Natural killer cell (primary cell): Measurements from ENCODE around the gene CDCA4. TPM values are rescaled to one million over a fixed set of nuclear protein-coding genes. Genes with fewer than 3 reads are reported as not detected.

ENCODE experiments used
- ATAC-seq, 3 donors: fragments of 150-1000 bp in 2 of 3; fragments of 200-7000 bp in 1 of 3; cut with Tn5 transposase; 1 replicate in 1 of 3; 2 replicates in 2 of 3; pipeline ENCODE4 v1.10.0; 2021; ENCODE audit warnings: mild to moderate bottlenecking in 2 of 3, moderate library complexity in 2 of 3
- DNase-seq, 2 donors: peaks; one replicate each; pipeline versions ENCODE4 v3.0.0 to v3.0.0-alpha.2; 2013 to 2021; ENCODE audit warnings: mixed read lengths in 1 of 2
- H3K27ac ChIP-seq: one replicate; pipeline ENCODE4 v1.5.1; 2013; ENCODE audit warnings: mild to moderate bottlenecking, low read length
- H3K27me3 ChIP-seq: one replicate; pipeline ENCODE4 v1.6.1; 2013; ENCODE audit warnings: low read length; ENCODE audit not compliant: control insufficient read depth, insufficient read depth
- H3K36me3 ChIP-seq: one replicate; pipeline ENCODE4 v1.6.1; 2013; ENCODE audit warnings: low read length; ENCODE audit not compliant: control insufficient read depth, insufficient read depth
- H3K4me1 ChIP-seq: one replicate; pipeline ENCODE4 v1.6.1; 2013; ENCODE audit warnings: low read length; ENCODE audit not compliant: control insufficient read depth, insufficient read depth
- H3K4me3 ChIP-seq: one replicate; pipeline ENCODE4 v1.5.1; 2013; ENCODE audit warnings: low read length
- H3K9me3 ChIP-seq: one replicate; pipeline ENCODE4 v1.6.1; 2013; ENCODE audit warnings: low read length; ENCODE audit not compliant: control insufficient read depth, insufficient read depth
- H3K27ac Mint-ChIP-seq, 2 donors: one replicate each; pipeline ENCODE4 v1.8.0; 2022; ENCODE audit warnings: mild to moderate bottlenecking in 2 of 2, mixed read lengths in 2 of 2, moderate library complexity in 1 of 2
- H3K27me3 Mint-ChIP-seq, 2 donors: one replicate each; pipeline ENCODE4 v1.8.0; 2022; ENCODE audit warnings: low read depth in 2 of 2, mixed read lengths in 2 of 2
- H3K36me3 Mint-ChIP-seq: one replicate; pipeline ENCODE4 v1.8.0; 2022; ENCODE audit warnings: mixed read lengths
- H3K4me1 Mint-ChIP-seq, 2 donors: one replicate each; pipeline ENCODE4 v1.8.0; 2022; ENCODE audit warnings: mixed read lengths in 2 of 2
- H3K4me3 Mint-ChIP-seq: one replicate; pipeline ENCODE4 v1.8.0; 2022; ENCODE audit warnings: mild to moderate bottlenecking, moderate library complexity, mixed read lengths
- H3K9me3 Mint-ChIP-seq, 2 donors: one replicate each; pipeline ENCODE4 v1.8.0; 2022; ENCODE audit warnings: mixed read lengths in 2 of 2
- WGBS: methylation state at CpG from one replicate; pipeline ENCODE4 v1.1.7; 2013; ENCODE audit warnings: missing lambda C conversion rate; ENCODE audit not compliant: insufficient coverage; 5-methylcytosine and 5-hydroxymethylcytosine counted together
- intact Hi-C: fragments of 100-400 bp; cut with micrococcal nuclease; formaldehyde crosslinking; loops from one replicate; pipeline ENCODE4 v1.14.2; 2022
- total RNA-seq, 4 donors: library from RNA; stranded (reverse); fragments of 120-200 nt in 1 of 4; gene quantifications; one replicate each; pipeline versions ENCODE4 v1.2.3 to v1.2.4, GENCODE V29; 2013 to 2022
- TF ChIP-seq, protein P1 (sequence below): fragments of 200-600 bp; IDR thresholded peaks from one replicate; pipeline ENCODE4 v1.8.0; 2022; ENCODE audit warnings: antibody characterized with exemption

Gene CDCA4
- total RNA-seq, 3 donors from 2014 or later (not counting 1 experiment from before 2014, with no cell fraction given): 10.3 to 20.7 (median 16.6) TPM

DNA sequence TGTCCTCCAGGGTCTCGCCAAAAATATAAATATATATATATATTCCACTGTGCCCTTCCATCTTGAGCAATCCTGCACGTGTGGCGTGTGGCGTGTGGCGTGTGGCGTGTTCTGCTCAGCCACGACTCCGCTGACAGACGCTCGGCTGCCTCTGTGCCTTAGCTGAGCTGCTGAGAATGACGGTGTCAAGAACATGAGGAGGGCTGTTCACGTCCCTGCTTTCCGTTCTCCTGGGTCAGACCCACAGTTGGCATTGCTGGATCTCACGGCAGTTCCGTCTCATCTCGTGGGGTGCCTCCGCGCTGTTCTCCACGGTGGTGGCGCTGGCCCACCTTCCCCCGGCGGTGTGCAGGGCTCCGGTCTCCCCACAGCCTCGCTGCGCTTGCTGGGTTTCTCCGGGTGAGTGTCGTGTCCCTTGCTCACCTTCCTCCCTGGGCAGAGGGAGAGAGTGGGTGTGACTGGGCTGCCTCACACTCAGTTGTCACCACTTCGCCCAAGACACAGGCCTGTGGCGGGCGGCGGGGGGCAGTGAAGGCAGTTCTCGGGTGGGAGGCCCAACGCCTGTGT lies 34.9 kb upstream of the CDCA4 start:
- H3K9me3 Mint-ChIP-seq: no peaks in the 10 kb centered on the region
- TF ChIP-seq, protein P1, sequence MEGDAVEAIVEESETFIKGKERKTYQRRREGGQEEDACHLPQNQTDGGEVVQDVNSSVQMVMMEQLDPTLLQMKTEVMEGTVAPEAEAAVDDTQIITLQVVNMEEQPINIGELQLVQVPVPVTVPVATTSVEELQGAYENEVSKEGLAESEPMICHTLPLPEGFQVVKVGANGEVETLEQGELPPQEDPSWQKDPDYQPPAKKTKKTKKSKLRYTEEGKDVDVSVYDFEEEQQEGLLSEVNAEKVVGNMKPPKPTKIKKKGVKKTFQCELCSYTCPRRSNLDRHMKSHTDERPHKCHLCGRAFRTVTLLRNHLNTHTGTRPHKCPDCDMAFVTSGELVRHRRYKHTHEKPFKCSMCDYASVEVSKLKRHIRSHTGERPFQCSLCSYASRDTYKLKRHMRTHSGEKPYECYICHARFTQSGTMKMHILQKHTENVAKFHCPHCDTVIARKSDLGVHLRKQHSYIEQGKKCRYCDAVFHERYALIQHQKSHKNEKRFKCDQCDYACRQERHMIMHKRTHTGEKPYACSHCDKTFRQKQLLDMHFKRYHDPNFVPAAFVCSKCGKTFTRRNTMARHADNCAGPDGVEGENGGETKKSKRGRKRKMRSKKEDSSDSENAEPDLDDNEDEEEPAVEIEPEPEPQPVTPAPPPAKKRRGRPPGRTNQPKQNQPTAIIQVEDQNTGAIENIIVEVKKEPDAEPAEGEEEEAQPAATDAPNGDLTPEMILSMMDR: no peak
- DNase-seq: peak in 1 of 2 donors; percentile 22

DNA sequence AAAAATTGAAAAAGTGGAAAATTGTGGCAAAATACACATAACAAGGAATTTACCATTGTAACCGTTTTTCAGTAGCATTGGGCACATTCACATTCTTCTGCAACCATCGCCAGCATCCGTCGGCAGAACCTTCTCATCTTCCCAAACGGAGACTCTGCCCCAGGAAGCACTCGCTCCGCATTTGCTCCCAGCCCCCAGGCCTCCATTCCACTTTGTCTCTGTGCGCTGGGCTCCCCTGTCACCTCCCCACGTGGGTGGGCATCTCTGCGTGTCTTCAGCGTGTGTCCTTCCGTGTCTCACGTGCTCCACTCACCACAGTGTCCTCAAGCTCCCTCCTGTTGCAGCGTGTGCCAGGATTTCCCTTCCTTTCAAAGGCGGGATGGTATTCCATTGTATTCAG lies 34.5 kb upstream of the CDCA4 start:
- Mint-ChIP-seq H3K4me1 (peaks cover 9 to 26% of the 10 kb centered on the region in 2 donors), H3K9me3 (no peaks in the 10 kb centered on the region), H3K27me3 (no peaks in the 10 kb centered on the region), H3K27ac (no peak overlapping the region), H3K36me3 (no peaks in the 10 kb centered on the region), H3K4me3 (no peak overlapping the region)
- Histone ChIP-seq H3K27ac (no peak overlapping the region), H3K36me3 (peaks cover 58% of the 10 kb centered on the region), H3K4me3 (no peak overlapping the region), H3K27me3 (no peaks in the 10 kb centered on the region), H3K4me1 (peaks cover 20% of the 10 kb centered on the region), H3K9me3 (no peaks in the 10 kb centered on the region)
- no peak for ATAC-seq
- 98% methylated on average over 15 of the region's 15 CpGs for WGBS
- intact Hi-C loops: no loop called here
- DNase-seq: no peak
- TF ChIP-seq, protein P1: no peak

More for the DNA sequence above, 34.9 kb upstream of the CDCA4 start:
- H3K9me3 ChIP-seq: no peaks in the 10 kb centered on the region
- Mint-ChIP-seq H3K27ac (no peak overlapping the region), H3K4me1 (peaks cover 14 to 31% of the 10 kb centered on the region in 2 donors), H3K27me3 (no peaks in the 10 kb centered on the region), H3K4me3 (no peak overlapping the region), H3K36me3 (no peaks in the 10 kb centered on the region)
- no peak overlapping the region for H3K4me3 ChIP-seq
- intact Hi-C loops: no loop called here
- H3K4me1 ChIP-seq: peaks cover 25% of the 10 kb centered on the region
- no peak overlapping the region for H3K27ac ChIP-seq
- no peak for ATAC-seq
- H3K27me3 ChIP-seq: no peaks in the 10 kb centered on the region
- WGBS: 91% methylated on average over 33 of the region's 33 CpGs
- H3K36me3 ChIP-seq: peaks cover 53% of the 10 kb centered on the region

DNA sequence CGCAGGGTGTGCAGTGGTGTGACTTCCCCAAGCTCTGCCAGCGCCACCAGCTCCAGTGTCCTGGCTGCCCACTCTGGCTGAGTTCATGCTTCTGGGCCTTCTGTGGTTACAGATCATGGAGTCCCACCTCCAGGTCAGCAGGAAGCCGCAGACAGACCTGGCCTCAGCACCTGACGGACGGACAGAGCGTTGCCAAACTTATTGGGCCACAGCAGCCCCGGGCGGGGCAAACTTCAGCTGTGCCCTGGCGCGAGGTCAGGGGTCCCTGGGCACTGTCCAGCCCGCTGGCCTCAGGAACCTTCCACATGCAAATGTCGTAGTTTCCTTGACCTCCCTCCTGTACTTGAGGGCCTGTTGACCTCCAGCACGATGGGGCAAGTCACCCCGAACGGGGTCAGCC lies 33.1 kb upstream of the CDCA4 start:
- no peaks in the 10 kb centered on the region for H3K9me3 Mint-ChIP-seq
- no peak for DNase-seq
- no peaks in the 10 kb centered on the region for H3K27me3 Mint-ChIP-seq
- H3K27me3 ChIP-seq: no peaks in the 10 kb centered on the region
- H3K4me1 Mint-ChIP-seq: peaks cover 0 to 13% of the 10 kb centered on the region in 2 donors
- 93% methylated on average over 15 of the region's 15 CpGs for WGBS
- TF ChIP-seq, protein P1: no peak
- intact Hi-C loops: no loop called here
- no peak for ATAC-seq
- H3K4me1 ChIP-seq: peaks cover 7% of the 10 kb centered on the region
- peaks cover 70% of the 10 kb centered on the region for H3K36me3 ChIP-seq
- H3K4me3 Mint-ChIP-seq: no peak overlapping the region
- H3K4me3 ChIP-seq: no peak overlapping the region
- no peak overlapping the region for H3K27ac ChIP-seq
- H3K27ac Mint-ChIP-seq: peak overlapping the region in 1 of 2 donors; percentile 29
- no peaks in the 10 kb centered on the region for H3K9me3 ChIP-seq
- H3K36me3 Mint-ChIP-seq: no peaks in the 10 kb centered on the region

DNA sequence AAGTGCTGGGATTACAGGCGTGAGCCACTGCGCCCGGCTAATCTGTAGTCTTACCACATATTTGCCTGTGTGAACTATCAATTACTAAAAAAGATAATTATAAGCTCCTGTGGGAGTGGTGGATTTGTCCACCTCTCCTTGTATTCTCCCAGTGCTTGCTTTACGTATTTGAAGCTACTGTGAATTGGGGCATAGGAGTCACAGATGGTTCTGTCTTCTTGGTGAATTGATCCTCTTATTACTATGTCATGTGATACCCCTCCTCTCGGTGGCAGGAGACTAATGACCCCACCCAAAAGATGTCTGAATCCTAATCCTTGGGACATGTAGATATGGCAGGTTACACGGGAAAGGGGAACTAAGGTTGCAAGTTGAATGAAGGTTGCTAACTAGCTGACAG lies 32.5 kb upstream of the CDCA4 start:
- intact Hi-C loops: no loop called here
- peaks cover 72% of the 10 kb centered on the region for H3K36me3 ChIP-seq
- Mint-ChIP-seq H3K36me3 (no peaks in the 10 kb centered on the region), H3K4me1 (peaks cover 0 to 10% of the 10 kb centered on the region in 2 donors), H3K4me3 (no peak overlapping the region), H3K27me3 (no peaks in the 10 kb centered on the region), H3K9me3 (no peaks in the 10 kb centered on the region), H3K27ac (peak overlapping the region in 1 of 2 donors; percentile 29)
- H3K9me3 ChIP-seq: no peaks in the 10 kb centered on the region
- 74% methylated on average over 5 of the region's 6 CpGs for WGBS
- no peak overlapping the region for H3K27ac ChIP-seq
- no peaks in the 10 kb centered on the region for H3K27me3 ChIP-seq
- H3K4me3 ChIP-seq: no peak overlapping the region
- TF ChIP-seq, protein P1: no peak
- H3K4me1 ChIP-seq: peaks cover 1% of the 10 kb centered on the region
- DNase-seq (no peak), ATAC-seq (no peak)
